ENCODE data around the gene PMM1. TPM values are rescaled to one million over a fixed set of nuclear protein-coding genes. Genes with fewer than 3 reads are reported as not detected.
"Not testable (repeated sequence)": the region's sequence is repeated elsewhere in the genome, so short reads cannot be mapped to it uniquely, and the experiment has no call there.

The PMM1 gene
- 17.4 and 23.6 TPM in 2 replicates for total RNA-seq

DNA sequence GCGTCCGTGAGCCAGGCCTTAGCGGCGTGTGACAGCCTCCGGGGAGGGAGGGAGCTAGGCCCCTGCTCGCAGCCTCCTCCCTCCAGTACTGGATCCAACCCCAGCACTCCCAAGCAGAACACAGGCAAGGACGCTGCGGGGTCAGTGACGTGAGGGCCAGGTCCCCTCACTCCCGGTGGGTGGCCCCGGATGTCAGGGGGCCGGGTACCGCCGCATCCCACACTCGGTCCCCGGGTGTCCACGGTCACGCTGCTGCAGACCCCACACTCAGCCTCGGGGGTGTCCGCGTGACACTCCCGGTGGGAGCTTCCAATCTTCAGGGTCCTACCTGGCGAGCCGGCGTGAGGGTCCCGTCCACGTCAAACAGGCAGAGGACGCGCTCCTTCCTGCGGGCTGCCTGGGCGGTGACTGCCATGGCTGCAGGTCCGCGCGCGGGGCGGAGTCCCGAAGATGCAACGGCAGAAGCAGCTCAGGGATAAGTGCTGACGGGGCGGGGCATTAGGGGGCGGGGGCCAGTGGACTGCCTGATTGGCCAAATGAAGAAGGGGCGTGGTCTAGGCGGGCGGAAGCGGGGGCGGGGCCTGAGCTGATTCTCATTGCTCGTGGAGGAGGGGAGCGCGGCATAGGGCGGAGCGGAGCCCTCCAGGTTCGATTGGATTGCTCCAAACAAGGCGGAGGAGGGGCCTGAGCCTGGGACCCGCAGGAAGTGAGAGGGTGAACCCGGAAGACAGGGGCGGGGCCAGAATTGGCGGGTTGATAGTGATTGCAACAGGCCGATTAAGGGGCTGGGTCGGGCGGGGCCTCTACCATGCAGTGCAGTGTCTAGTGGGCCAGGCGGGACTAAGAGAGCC is at the start of gene PMM1:
TSS of gene PMM1 (minus strand) at position 450 of the 851 bp plus-strand sequence. CDS start at position 415, 35 bp downstream.
- DNase-seq (ENCODE audit: low read depth), result peak; percentile 97
- no peak for FAIRE-seq
- Histone ChIP-seq H3K27me3 (ENCODE audit: control insufficient read depth, insufficient read depth, low read length) (no peaks in the 10 kb centered on the region), H3K36me3 (ENCODE audit: control insufficient read depth, insufficient read depth, low read length) (peaks cover 7% of the 10 kb centered on the region), H3K4me3 (ENCODE audit: low read depth, low read length) (peak within 1 kb of the TSS; percentile 100)
- TF ChIP-seq, protein P1, sequence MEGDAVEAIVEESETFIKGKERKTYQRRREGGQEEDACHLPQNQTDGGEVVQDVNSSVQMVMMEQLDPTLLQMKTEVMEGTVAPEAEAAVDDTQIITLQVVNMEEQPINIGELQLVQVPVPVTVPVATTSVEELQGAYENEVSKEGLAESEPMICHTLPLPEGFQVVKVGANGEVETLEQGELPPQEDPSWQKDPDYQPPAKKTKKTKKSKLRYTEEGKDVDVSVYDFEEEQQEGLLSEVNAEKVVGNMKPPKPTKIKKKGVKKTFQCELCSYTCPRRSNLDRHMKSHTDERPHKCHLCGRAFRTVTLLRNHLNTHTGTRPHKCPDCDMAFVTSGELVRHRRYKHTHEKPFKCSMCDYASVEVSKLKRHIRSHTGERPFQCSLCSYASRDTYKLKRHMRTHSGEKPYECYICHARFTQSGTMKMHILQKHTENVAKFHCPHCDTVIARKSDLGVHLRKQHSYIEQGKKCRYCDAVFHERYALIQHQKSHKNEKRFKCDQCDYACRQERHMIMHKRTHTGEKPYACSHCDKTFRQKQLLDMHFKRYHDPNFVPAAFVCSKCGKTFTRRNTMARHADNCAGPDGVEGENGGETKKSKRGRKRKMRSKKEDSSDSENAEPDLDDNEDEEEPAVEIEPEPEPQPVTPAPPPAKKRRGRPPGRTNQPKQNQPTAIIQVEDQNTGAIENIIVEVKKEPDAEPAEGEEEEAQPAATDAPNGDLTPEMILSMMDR (IDR thresholded peaks at IDR 0.05; ENCODE audit: insufficient read depth, low read length, severe bottlenecking), result no peak

DNA sequence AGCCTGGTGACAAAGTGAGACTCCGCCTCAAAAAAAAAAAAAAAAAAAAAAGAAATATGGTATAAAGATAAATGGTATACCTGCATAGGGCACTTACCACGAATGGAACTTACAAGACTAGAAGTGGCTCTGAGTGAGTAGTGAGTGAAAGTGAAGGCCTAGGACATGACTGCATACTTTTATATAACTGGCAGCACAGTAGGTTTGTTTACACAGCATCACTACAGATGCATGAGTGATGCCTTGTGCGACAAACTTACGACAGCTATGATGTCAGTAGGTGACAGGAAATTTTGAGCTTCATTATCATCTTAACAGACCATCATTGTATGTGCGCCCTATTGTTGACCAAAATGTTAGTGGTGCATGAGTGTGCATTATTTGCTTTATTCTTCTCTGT is 49.1 kb upstream of the PMM1 start:
- Histone ChIP-seq H3K36me3 (ENCODE audit: control insufficient read depth, insufficient read depth, low read length) (peaks cover 16% of the 10 kb centered on the region), H3K27me3 (ENCODE audit: control insufficient read depth, insufficient read depth, low read length) (no peaks in the 10 kb centered on the region), H3K4me3 (ENCODE audit: low read depth, low read length) (no peak overlapping the region)
- FAIRE-seq (no peak), DNase-seq (ENCODE audit: low read depth) (no peak)
- TF ChIP-seq, protein P1 (IDR thresholded peaks at IDR 0.05; ENCODE audit: insufficient read depth, low read length, severe bottlenecking), result no peak

DNA sequence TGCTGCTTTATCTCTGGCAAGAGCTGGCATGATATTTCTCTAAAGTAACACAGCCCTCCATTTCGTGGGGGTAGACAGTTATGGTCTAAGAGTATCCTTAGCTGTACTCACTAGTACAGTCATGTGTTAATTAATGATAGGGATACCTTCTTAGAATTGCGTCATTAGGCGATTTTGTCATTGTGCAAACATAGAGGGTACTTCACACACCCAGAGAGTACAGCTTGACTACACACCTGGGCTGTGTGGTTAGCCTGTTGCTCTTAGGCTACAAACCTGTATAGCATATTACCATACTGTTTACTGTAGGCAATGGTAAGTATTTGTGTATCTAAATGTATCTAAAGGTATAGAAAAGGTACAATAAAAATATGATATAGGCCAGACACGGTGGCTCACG is 48.5 kb upstream of the PMM1 start:
- Histone ChIP-seq H3K36me3 (ENCODE audit: control insufficient read depth, insufficient read depth, low read length) (peaks cover 16% of the 10 kb centered on the region), H3K4me3 (ENCODE audit: low read depth, low read length) (no peak overlapping the region), H3K27me3 (ENCODE audit: control insufficient read depth, insufficient read depth, low read length) (no peaks in the 10 kb centered on the region)
- TF ChIP-seq, protein P1 (IDR thresholded peaks at IDR 0.05; ENCODE audit: insufficient read depth, low read length, severe bottlenecking), result no peak
- FAIRE-seq (no peak), DNase-seq (ENCODE audit: low read depth) (peak; percentile 62)

DNA sequence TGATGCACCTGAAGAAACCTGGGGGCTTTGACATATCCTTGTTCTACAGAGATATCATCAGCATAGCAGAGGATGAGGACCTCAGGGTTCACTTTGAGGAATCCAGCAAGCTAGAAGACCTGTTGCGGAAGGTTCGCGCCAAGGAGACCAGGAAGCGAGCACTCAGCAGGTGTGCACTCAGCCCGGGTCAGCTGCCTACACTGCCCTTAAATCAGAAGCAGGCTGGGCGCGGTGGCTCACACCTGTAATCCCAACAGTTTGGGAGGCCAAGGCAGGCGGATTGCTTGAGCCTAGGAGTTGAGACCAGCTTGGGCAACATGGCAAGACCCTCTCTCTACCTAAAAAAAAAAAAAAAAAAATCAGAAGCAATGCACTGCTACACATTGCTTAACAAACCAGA is 48.0 kb upstream of the PMM1 start:
- H3K4me3 ChIP-seq (ENCODE audit: low read depth, low read length); FAIRE-seq; DNase-seq (ENCODE audit: low read depth); H3K27me3 ChIP-seq (ENCODE audit: control insufficient read depth, insufficient read depth, low read length): not testable (repeated sequence)
- H3K36me3 ChIP-seq (ENCODE audit: control insufficient read depth, insufficient read depth, low read length), result peaks cover 16% of the 10 kb centered on the region

DNA sequence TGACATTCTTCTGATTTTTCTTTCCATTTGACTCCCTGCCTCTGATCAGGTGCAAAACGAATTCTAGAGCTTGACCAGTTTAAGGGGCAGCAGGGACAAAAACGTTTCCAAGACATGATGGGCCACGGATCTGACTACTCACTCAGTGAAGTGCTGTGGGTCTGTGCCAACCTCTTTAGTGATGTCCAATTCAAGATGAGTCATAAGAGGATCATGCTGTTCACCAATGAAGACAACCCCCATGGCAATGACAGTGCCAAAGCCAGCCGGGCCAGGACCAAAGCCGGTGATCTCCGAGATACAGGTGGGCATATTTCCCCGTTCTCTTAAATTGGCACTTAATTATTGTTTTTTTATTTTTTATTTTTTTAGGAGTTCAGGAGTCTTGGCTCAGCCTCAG is 46.8 kb upstream of the PMM1 start:
- FAIRE-seq (peak; percentile 80), DNase-seq (ENCODE audit: low read depth) (peak; percentile 52)
- no peak overlapping the region for H3K4me3 ChIP-seq (ENCODE audit: low read depth, low read length)
- peaks cover 16% of the 10 kb centered on the region for H3K36me3 ChIP-seq (ENCODE audit: control insufficient read depth, insufficient read depth, low read length)
- TF ChIP-seq, protein P1 (IDR thresholded peaks at IDR 0.05; ENCODE audit: insufficient read depth, low read length, severe bottlenecking), result no peak
- no peaks in the 10 kb centered on the region for H3K27me3 ChIP-seq (ENCODE audit: control insufficient read depth, insufficient read depth, low read length)

DNA sequence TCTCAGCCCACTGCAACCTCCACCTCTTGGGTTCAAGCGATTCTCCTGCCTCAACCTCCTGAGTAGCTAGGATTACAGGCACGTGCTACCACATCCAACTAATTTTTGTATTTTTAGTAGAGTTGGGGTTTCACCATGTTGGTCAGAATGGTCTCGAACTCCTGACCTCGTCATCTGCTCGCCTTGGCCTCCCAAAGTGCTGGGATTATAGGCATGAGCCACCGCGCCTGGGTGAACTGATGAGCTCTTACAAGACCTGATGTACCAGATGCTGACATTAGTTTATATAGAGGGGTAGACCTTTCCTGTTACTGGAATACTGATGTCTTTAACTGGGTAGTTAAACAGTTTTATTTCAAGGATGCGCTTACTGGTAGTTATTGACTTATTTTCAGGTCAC is 45.0 kb upstream of the PMM1 start:
- not testable (repeated sequence) for H3K4me3 ChIP-seq (ENCODE audit: low read depth, low read length); FAIRE-seq; DNase-seq (ENCODE audit: low read depth); H3K27me3 ChIP-seq (ENCODE audit: control insufficient read depth, insufficient read depth, low read length)
- peaks cover 15% of the 10 kb centered on the region for H3K36me3 ChIP-seq (ENCODE audit: control insufficient read depth, insufficient read depth, low read length)

DNA sequence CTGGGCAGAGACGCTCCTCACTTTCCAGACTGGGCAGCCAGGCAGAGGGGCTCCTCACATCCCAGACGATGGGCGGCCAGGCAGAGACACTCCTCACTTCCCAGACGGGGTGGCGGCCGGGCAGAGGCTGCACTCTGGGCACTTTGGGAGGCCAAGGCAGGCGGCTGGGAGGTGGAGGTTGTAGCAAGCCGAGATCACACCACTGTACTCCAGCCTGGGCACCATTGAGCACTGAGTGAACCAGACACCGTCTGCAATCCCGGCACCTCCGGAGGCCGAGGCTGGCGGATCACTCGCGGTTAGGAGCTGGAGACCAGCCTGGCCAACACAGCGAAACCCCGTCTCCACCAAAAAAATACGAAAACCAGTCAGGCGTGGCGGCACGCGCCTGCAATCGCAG is 42.0 kb upstream of the PMM1 start:
- not testable (repeated sequence) for H3K4me3 ChIP-seq (ENCODE audit: low read depth, low read length); DNase-seq (ENCODE audit: low read depth); FAIRE-seq; H3K27me3 ChIP-seq (ENCODE audit: control insufficient read depth, insufficient read depth, low read length)
- H3K36me3 ChIP-seq (ENCODE audit: control insufficient read depth, insufficient read depth, low read length), result peaks cover 20% of the 10 kb centered on the region

DNA sequence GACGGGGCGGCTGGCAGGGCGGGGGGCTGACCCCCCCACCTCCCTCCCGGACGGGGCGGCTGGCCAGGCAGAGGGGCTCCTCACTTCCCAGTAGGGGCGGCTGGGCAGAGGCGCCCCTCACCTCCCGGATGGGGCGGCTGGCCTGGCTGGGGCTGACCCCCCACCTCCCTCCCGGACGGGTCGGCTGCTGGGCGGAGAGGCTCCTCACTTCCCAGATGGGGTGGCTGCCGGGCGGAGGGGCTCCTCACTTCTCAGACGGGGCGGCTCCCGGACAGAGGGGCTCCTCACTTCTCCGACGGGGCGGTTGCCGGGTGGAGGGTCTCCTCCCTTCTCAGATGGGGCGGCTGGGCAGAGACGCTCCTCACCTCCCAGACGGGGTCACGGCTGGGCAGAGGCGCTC is 41.5 kb upstream of the PMM1 start:
- not testable (repeated sequence) for H3K27me3 ChIP-seq (ENCODE audit: control insufficient read depth, insufficient read depth, low read length); DNase-seq (ENCODE audit: low read depth); FAIRE-seq; H3K4me3 ChIP-seq (ENCODE audit: low read depth, low read length)
- peaks cover 18% of the 10 kb centered on the region for H3K36me3 ChIP-seq (ENCODE audit: control insufficient read depth, insufficient read depth, low read length)
